ENCODE measurements around the gene ST6GAL2.

ST6GAL2 gene

DNA sequence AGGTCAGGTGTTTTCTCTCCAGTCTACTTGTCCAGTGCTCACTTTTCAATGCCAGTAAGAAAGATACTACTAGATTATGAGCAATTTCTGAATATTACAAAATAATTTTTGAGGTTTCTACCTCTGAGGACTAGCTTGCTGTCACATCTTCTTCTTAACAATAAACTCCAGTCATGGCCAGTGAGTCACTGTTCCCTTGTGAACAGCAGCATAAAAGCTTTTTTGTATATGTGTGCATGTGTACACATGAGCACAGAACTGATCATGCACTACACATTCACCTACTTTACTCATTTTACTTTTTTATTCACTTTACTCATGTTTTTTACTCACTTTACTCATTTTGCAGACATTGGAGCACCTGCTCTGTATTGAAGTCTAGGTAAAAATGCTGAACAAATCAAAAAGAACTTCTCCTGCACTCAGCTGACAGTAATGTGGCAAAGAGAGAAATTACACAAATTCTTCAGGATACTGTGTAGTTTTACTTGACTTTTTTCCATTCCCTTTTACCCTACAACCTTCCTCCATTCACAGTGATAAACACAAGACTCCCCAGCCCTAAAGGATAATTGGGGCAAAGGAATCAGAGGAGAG lies 28.0 kb downstream of the ST6GAL2 start:
- Histone ChIP-seq H3K27ac (replicated peaks) (no peak overlapping the region), H3K4me3 (replicated peaks; ENCODE audit: insufficient read depth, low read length) (no peak overlapping the region), H3K27me3 (ENCODE audit: insufficient read depth, poor library complexity, severe bottlenecking) (peaks cover 2% of the 10 kb centered on the region)
- no peak for DNase-seq (ENCODE audit: low read depth in 1 of 2, low spot score in 1 of 2)
- TF ChIP-seq GABPA (IDR thresholded peaks at IDR 0.05; ENCODE audit: low read depth) (no peak), POLR2AphosphoS5 (IDR thresholded peaks at IDR 0.05; ENCODE audit: low read depth) (no peak), SPI1 (IDR thresholded peaks at IDR 0.05; ENCODE audit: borderline replicate concordance, low read depth) (no peak)
- TF ChIP-seq, protein P1, sequence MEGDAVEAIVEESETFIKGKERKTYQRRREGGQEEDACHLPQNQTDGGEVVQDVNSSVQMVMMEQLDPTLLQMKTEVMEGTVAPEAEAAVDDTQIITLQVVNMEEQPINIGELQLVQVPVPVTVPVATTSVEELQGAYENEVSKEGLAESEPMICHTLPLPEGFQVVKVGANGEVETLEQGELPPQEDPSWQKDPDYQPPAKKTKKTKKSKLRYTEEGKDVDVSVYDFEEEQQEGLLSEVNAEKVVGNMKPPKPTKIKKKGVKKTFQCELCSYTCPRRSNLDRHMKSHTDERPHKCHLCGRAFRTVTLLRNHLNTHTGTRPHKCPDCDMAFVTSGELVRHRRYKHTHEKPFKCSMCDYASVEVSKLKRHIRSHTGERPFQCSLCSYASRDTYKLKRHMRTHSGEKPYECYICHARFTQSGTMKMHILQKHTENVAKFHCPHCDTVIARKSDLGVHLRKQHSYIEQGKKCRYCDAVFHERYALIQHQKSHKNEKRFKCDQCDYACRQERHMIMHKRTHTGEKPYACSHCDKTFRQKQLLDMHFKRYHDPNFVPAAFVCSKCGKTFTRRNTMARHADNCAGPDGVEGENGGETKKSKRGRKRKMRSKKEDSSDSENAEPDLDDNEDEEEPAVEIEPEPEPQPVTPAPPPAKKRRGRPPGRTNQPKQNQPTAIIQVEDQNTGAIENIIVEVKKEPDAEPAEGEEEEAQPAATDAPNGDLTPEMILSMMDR (IDR thresholded peaks at IDR 0.05; ENCODE audit: insufficient read depth, low read length), result no peak
- TF ChIP-seq, protein P2, sequence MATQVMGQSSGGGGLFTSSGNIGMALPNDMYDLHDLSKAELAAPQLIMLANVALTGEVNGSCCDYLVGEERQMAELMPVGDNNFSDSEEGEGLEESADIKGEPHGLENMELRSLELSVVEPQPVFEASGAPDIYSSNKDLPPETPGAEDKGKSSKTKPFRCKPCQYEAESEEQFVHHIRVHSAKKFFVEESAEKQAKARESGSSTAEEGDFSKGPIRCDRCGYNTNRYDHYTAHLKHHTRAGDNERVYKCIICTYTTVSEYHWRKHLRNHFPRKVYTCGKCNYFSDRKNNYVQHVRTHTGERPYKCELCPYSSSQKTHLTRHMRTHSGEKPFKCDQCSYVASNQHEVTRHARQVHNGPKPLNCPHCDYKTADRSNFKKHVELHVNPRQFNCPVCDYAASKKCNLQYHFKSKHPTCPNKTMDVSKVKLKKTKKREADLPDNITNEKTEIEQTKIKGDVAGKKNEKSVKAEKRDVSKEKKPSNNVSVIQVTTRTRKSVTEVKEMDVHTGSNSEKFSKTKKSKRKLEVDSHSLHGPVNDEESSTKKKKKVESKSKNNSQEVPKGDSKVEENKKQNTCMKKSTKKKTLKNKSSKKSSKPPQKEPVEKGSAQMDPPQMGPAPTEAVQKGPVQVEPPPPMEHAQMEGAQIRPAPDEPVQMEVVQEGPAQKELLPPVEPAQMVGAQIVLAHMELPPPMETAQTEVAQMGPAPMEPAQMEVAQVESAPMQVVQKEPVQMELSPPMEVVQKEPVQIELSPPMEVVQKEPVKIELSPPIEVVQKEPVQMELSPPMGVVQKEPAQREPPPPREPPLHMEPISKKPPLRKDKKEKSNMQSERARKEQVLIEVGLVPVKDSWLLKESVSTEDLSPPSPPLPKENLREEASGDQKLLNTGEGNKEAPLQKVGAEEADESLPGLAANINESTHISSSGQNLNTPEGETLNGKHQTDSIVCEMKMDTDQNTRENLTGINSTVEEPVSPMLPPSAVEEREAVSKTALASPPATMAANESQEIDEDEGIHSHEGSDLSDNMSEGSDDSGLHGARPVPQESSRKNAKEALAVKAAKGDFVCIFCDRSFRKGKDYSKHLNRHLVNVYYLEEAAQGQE (IDR thresholded peaks at IDR 0.05; ENCODE audit: insufficient replicate concordance, low read depth), result no peak

DNA sequence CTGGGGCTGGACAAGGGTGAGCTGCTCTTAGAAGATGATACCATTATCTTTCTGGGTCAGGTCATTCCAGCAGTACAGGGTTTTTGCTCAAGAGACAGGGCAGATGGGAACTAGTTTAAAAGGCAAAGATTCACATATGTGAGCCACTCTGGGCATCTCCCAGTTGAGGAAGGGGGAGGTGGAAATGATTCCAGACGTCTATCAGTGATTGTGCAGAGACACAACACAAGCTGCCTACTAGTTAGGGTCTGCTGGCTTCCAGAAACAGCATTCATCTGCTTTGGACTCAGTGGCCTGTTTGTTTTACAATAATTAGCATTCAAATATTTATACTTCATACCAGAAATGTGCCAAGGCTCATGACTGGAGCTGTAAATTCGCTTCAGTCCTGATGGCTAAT lies 32.3 kb downstream of the ST6GAL2 start:
- Histone ChIP-seq H3K27me3 (ENCODE audit: insufficient read depth, poor library complexity, severe bottlenecking) (peaks cover 2% of the 10 kb centered on the region), H3K27ac (replicated peaks) (no peak overlapping the region), H3K4me3 (replicated peaks; ENCODE audit: insufficient read depth, low read length) (no peak overlapping the region)
- TF ChIP-seq POLR2AphosphoS5 (IDR thresholded peaks at IDR 0.05; ENCODE audit: low read depth) (no peak), SPI1 (IDR thresholded peaks at IDR 0.05; ENCODE audit: borderline replicate concordance, low read depth) (no peak), GABPA (IDR thresholded peaks at IDR 0.05; ENCODE audit: low read depth) (no peak)
- TF ChIP-seq, protein P1 (IDR thresholded peaks at IDR 0.05; ENCODE audit: insufficient read depth, low read length), result no peak
- TF ChIP-seq, protein P2 (IDR thresholded peaks at IDR 0.05; ENCODE audit: insufficient replicate concordance, low read depth), result no peak
- DNase-seq (ENCODE audit: low read depth in 1 of 2, low spot score in 1 of 2), result no peak

DNA sequence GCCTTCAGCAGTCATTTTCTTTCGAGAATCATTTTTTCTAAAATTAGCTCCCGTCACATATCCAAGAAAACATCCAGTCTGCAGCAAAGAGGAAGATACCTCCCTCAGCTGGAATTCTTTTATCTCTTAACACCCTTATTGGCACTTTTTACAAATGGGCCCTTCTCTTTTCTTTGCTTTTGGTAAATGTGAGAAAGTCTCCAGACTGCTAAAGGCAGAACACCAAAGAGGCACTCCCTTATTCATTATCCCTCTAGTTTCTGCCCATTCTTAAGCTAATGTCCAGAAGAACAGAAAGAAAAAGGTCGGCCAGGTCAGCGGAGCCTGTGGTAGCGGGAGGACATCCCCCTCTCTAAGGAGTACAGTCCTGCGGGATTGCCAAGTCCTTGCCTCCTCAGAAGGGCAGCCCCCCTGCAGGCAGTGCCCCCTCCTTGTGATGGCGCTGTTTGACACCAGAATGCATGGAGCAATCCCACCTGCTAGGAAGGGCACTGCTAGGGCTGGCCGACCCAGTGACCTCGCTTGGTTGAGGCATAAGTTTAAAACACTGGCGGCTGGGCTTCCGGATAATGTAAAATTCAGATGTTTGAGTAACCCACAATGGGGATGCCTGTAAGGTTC lies 34.0 kb downstream of the ST6GAL2 start:
- H3K27ac ChIP-seq (replicated peaks), result no peak overlapping the region
- H3K4me3 ChIP-seq (replicated peaks; ENCODE audit: insufficient read depth, low read length), result no peak overlapping the region
- no peak for DNase-seq (ENCODE audit: low read depth in 1 of 2, low spot score in 1 of 2)
- TF ChIP-seq, protein P2 (IDR thresholded peaks at IDR 0.05; ENCODE audit: insufficient replicate concordance, low read depth), result no peak
- TF ChIP-seq GABPA (IDR thresholded peaks at IDR 0.05; ENCODE audit: low read depth) (no peak), SPI1 (IDR thresholded peaks at IDR 0.05; ENCODE audit: borderline replicate concordance, low read depth) (no peak), POLR2AphosphoS5 (IDR thresholded peaks at IDR 0.05; ENCODE audit: low read depth) (no peak)
- TF ChIP-seq, protein P1 (IDR thresholded peaks at IDR 0.05; ENCODE audit: insufficient read depth, low read length), result no peak
- peaks cover 2% of the 10 kb centered on the region for H3K27me3 ChIP-seq (ENCODE audit: insufficient read depth, poor library complexity, severe bottlenecking)
